ENCODE measurements around the gene BCAS4.
"Not testable (repeated sequence)": the region's sequence is repeated elsewhere in the genome, so short reads cannot be mapped to it uniquely, and the experiment has no call there.

Gene BCAS4

GRCh38 chr20:50879649-50880550 lies 85.0 kb downstream of the BCAS4 start:
- no peak for DNase-seq

DNA sequence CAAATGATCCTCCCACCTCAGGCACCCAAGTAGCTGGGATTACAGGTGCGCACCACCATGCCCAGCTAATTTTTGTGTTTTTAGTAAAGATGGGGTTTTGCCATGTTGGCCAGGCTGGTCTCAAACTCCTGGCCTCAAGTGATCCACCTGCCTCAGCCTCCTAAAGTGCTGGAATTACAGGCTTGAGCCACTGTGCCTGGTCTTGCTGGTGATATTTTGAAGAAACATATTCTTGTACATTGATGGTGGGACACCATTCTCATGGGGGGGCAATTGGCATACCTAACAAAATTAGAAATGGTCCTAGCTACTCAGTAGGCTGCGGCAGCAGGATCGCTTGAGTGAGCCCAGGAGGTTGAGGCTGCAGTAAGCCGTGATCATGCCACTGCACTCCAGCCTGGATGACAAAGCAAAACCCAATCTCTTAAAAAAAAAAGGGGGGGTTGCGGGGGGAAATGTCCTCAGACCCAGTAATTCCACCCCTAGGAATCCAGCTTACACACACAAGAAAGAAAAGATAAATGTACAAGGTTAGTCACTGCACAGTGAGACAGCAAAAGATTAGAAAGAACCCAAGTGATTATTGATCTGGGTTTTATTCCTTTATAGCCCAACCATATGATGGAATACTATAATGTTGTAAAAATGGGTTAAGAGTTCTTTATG lies 87.0 kb downstream of the BCAS4 start:
- not testable (repeated sequence) for DNase-seq

- DNase-seq: no peak
Measured at GRCh38 chr20:50883856-50884255, 89.0 kb downstream of the BCAS4 start.

- DNase-seq: no peak
Measured at GRCh38 chr20:50885068-50885467, 90.2 kb downstream of the BCAS4 start.

DNA sequence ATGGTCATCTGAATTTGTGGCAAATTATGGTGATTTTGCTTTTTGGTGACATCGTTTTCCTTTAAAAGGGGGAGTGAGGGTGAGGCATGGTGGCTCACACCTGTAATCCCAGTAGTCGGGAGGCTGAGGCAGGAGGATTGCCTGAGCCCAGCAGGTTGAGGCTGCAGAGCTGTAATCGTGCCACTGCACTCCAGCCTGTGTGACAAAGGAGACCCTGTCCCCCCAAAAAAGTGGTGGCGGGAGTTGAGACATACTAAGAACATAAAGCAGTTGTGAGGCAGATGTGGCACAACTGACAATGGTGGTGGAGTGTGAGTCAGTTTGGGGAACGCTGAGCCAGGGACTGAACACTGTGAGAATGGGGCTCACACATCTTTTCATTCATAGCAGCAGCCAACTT lies 90.9 kb downstream of the BCAS4 start:
- no peak for DNase-seq

GRCh38 chr20:50886184-50886790 lies 91.4 kb downstream of the BCAS4 start:
- no peak for DNase-seq

DNA sequence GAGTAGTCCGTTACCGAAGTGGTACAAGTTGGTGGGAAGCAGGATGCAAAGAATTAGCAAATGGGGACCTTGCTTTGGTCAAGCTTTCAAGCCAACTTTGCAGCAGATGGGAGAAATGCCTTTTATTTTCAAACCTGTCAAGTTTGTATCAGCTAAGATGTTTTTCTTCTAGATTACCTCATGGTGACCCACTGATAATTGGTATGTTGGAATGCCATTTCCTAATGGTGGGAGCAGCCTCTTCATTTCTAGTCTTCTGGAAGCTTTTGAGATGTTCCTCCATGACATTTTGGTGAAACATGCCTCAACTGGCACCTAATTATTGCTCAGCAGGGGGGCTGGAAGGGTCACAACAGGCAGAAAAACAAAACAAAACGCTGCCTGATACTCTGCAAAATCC lies 92.7 kb downstream of the BCAS4 start:
- DNase-seq: no peak

GRCh38 chr20:50891138-50891537 lies 96.3 kb downstream of the BCAS4 start:
- DNase-seq: no peak

DNA sequence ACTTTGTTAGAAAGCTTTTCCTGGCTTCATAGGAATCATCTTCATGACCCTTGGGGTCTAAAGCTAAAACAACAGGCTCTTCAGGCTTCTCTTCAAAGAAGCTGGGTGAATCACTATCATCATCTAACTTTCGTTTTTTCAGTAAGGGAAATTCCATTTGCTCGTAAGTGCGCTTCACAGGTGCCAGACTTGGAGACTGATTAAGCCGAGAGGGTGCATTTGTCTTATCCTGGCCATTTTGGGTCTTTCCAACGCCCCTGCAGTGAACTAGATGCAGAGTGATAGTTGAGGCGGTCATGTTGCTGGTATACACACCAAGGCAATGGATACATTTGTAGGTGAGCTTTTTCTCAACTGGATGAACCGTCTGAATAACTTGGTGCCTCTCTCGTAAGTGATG lies 97.5 kb downstream of the BCAS4 start:
- no peak for DNase-seq

GRCh38 chr20:50893620-50894019 lies 98.8 kb downstream of the BCAS4 start:
- DNase-seq: no peak

DNA sequence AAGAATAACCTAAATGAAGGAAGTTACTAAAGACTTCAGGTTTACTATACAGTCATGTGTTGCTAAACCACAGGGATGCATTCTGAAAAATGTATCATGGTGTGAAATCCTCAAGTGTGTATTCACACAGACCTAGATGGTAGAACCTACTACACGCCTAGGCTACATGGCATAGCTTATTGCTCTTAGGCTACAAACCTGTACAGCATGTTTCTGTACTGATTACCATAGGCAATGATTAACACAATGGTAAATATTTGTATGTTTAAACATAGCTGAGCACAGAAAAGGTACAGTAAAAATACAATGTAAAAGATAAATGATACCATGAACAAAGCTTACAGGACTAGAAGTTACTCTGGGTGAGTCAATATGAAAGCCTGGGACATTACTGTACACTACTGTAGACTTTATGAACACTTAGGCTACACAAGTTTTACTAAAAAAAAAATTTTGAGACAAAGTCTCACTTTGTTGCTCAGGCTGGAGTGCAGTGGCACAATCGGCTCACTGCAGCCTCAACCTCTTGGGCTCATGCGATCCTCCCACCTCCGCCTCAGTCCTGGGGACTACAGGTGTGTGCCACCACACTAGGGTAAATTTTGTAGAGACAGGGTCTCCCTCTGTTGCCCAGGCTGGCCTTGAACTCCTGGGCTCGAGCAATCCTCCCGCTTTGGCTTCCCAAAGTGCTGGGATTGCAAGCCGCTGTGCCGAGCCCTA lies 100.4 kb downstream of the BCAS4 start:
- DNase-seq: no peak

- DNase-seq: no peak
Measured at GRCh38 chr20:50898475-50898874, 103.6 kb downstream of the BCAS4 start.

DNA sequence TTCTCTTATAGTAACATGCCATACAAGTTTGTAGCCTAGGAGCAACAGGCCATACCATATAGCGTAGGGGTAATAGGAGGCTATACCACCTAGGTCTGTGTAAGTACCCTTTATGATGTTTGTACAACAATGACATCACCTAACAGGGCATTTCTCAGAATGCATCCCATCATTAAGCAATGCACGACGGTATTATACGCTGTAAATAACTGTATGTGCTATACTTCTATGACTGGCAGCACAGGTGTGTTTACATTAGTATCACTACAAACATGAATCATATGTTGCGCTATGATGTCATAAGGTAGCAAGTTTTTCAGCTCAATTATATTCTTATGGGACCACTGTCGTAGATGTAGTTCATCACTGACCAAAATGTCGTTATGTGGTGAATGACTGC lies 105.4 kb downstream of the BCAS4 start:
- DNase-seq: no peak

- DNase-seq: no peak
Measured at GRCh38 chr20:50901301-50901700, 106.4 kb downstream of the BCAS4 start.

DNA sequence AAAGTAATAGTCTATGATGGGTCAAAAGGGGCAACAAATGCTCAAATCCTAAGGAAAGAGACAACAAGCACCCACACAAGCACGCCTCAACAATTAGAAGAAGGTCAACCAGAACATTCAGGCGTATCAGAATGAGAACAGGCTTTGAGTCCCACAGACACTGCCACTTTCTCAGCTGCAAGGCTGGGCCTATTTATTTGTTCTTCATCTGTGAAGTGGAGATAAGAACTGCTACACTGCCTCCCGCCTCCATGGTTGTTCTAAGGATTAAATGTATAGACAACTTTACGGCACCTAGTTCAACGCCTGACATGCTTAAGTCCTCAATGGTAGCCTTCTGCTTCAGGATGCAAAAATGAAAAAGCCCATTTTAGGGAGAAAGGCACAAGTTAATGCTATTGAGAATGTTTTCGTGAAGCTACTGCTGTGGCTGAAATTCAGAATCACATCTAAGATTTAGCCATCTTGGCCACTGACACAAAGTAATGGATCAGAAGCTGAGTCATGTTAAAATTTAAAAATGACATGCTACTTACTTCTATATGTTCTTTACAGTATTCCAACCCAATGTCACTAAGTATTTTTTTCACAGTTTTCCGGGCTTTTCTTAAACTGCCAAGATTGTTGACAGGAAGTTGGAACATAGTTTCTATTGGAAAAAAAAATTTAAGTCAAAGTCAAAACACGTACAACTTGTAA lies 108.6 kb downstream of the BCAS4 start:
- DNase-seq: no peak

DNA sequence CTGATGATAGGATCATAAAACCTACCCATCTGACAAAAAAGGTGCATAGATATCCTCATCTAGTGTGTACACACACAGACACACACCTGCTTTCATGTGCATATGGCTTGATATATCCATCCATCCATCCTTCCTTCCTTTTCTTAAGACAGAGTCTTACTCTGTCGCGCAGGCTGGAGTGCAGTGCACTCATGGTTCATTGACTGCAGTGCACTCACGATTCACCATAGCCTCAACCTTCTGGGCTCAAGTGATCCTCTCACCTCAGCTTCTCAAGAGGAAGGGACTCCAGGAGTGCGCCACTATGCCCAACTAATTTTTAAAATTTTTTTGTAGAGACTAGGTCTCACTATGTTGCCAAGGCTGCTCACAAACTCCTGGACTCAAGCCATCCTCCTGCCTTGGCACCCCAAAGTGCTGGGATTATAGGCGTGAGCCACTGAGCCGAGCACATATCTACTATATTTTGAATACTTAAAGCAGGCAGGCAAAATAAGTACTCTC lies 109.3 kb downstream of the BCAS4 start:
- DNase-seq: no peak

- DNase-seq: no peak
Measured at GRCh38 chr20:50909413-50909812, 114.6 kb downstream of the BCAS4 start.

GRCh38 chr20:50911030-50911429 lies 116.2 kb downstream of the BCAS4 start:
- no peak for DNase-seq

- DNase-seq: no peak
Measured at GRCh38 chr20:50911716-50912115, 116.9 kb downstream of the BCAS4 start.

- no peak for DNase-seq
Measured at GRCh38 chr20:50913690-50914375, 119.0 kb downstream of the BCAS4 start.

DNA sequence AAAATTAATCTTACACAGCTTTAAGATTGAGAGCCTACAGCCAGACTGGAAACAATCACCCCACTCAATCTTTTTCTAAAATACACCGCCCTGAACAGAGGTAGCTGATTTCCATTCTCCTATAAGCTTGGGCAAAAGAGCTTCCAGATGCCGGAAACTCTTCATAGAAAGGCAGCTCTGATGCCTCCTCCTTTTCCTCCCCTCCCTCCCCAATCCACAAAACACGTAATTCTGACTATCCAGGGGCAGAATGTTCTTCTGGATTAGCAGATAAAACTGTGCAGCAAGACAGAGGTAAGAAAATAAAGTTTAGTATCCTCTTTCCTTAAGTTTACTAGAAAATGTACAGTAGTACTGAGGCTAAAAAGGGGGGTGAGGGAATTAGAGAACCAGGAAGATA lies 120.6 kb downstream of the BCAS4 start:
- no peak for DNase-seq

DNA sequence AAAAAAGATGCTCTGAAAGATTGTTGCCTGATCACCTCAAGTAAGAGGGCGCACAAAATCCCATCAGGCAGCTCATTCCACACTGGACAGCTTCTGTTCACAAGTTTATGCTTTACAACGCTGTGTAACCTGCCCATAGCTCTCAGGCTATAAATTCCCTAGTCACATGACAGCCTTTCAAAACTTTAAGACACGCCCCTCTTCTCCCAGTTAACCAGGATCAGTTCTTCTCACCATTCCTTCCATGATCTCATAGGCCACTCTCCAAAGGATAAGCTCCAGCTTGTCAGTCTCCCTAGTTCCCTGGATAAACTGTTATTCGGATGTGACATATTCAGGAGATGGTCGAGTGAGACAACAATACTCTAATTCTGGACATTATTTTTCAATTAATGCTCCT lies 121.4 kb downstream of the BCAS4 start:
- no peak for DNase-seq
